Sigmoid colon (tissue), 3 donors: ENCODE results near the gene LTBP1.

Experiments
- CTCF ChIP-seq, 4 experiments: fragments of 450-650 bp in 3 of 4; fragments of 200-600 bp in 1 of 4; IDR thresholded peaks; one replicate each; pipeline ENCODE4 v1.5.1; 2016 to 2019; ENCODE audit warnings: antibody characterized with exemption in 4 of 4, mild to moderate bottlenecking in 3 of 4, moderate library complexity in 2 of 4
- POLR2A ChIP-seq, 2 donors: fragments of 450-650 bp; IDR thresholded peaks; one replicate each; pipeline ENCODE4 v1.6.1; 2016; ENCODE audit warnings: antibody characterized with exemption in 2 of 2, mild to moderate bottlenecking in 2 of 2, moderate library complexity in 2 of 2

DNA sequence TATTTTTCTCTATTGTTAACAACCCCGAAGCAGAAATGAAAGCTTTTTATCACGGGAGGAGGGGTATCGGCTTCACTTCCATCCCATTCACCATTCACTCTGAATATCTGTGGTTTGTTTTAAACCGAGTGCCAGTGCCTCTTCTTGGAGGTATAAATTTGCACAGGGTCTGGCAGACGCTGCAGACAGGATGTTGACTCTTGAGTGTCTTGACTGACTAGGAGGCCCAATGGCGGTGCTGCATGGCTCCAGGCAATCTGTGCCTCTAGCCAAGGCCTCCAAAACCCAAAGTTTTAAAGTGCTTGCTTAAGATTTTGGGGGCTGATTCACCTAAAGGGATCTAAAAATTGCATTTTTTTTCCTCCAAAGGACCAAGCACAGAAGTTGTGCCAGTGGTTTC lies 183.8 kb downstream of the LTBP1 start:
- TF ChIP-seq CTCF (IDR thresholded peaks at IDR 0.05): no peak
- no peak for TF ChIP-seq POLR2A (IDR thresholded peaks at IDR 0.05)
